ENCODE measurements around the gene NDST3. TPM values are rescaled to one million over a fixed set of nuclear protein-coding genes. Genes with fewer than 3 reads are reported as not detected.

NDST3 gene
- total and polyA plus RNA-seq, 2 of the 13 experiments (the other 11 are each of a cell fraction or from before 2014, with no cell fraction given), result not detected

DNA sequence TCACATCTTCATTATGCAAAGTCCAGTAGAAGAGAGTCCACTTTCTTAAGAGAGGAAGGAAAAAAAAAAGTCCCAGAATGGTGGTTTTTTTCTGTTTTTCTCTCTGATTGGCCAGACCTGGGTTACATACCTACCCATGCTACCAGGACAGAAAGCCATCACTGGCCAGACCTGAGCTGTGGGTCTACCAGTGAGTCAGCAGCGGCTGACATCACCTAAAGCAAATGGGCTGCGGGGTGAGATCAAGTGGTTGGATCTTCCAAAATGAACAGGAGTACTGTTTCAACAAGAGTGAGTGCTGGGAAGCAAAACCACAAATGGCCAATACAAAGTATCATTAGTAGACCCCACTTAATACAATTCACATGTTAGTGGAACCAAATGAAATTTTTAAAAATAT, 1.6 kb upstream of the NDST3 start:
- H3K9me3 ChIP-seq (ENCODE audit: low read length), result no peaks in the 10 kb centered on the region
- TF ChIP-seq ZNF280D (CRISPR knock-in tag; IDR thresholded peaks at IDR 0.05) (no peak), SUZ12 (IDR thresholded peaks at IDR 0.05; ENCODE audit: low read depth, low read length) (no peak), ZNF451 (CRISPR knock-in tag; IDR thresholded peaks at IDR 0.05) (no peak), SETDB1 (CRISPR knock-in tag; IDR thresholded peaks at IDR 0.05; ENCODE audit: borderline replicate concordance) (no peak), NRL (CRISPR knock-in tag; IDR thresholded peaks at IDR 0.05; ENCODE audit: borderline replicate concordance) (no peak), FOXO4 (CRISPR knock-in tag; conservative IDR thresholded peaks at IDR 0.05) (no peak), DNMT1 (CRISPR knock-in tag; IDR thresholded peaks at IDR 0.05) (no peak), IKZF5 (CRISPR knock-in tag; IDR thresholded peaks at IDR 0.05) (no peak), ZNF414 (CRISPR knock-in tag; IDR thresholded peaks at IDR 0.05) (no peak), BRD4 (CRISPR knock-in tag; IDR thresholded peaks at IDR 0.05) (no peak), NPAS2 (CRISPR knock-in tag; IDR thresholded peaks at IDR 0.05; ENCODE audit: borderline replicate concordance) (no peak), ZNF713 (CRISPR knock-in tag; IDR thresholded peaks at IDR 0.05) (no peak), ZNF556 (CRISPR knock-in tag; IDR thresholded peaks at IDR 0.05; ENCODE audit: borderline replicate concordance) (no peak)
- TF ChIP-seq, protein P1, sequence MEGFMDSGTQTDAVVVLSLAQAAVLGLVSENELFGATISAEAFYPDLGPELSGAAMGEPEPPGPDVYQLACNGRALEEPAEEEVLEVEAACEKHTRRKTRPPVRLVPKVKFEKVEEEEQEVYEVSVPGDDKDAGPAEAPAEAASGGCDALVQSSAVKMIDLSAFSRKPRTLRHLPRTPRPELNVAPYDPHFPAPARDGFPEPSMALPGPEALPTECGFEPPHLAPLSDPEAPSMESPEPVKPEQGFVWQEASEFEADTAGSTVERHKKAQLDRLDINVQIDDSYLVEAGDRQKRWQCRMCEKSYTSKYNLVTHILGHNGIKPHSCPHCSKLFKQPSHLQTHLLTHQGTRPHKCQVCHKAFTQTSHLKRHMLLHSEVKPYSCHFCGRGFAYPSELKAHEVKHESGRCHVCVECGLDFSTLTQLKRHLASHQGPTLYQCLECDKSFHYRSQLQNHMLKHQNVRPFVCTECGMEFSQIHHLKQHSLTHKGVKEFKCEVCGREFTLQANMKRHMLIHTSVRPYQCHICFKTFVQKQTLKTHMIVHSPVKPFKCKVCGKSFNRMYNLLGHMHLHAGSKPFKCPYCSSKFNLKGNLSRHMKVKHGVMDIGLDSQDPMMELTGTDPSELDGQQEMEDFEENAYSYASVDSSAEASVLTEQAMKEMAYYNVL (CRISPR knock-in tag; IDR thresholded peaks at IDR 0.05; ENCODE audit: borderline replicate concordance), result no peak
- TF ChIP-seq, protein P2, sequence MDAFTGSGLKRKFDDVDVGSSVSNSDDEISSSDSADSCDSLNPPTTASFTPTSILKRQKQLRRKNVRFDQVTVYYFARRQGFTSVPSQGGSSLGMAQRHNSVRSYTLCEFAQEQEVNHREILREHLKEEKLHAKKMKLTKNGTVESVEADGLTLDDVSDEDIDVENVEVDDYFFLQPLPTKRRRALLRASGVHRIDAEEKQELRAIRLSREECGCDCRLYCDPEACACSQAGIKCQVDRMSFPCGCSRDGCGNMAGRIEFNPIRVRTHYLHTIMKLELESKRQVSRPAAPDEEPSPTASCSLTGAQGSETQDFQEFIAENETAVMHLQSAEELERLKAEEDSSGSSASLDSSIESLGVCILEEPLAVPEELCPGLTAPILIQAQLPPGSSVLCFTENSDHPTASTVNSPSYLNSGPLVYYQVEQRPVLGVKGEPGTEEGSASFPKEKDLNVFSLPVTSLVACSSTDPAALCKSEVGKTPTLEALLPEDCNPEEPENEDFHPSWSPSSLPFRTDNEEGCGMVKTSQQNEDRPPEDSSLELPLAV (CRISPR knock-in tag; conservative IDR thresholded peaks at IDR 0.05; ENCODE audit: low read depth), result no peak
- 11% methylated on average over 2 of the region's 2 CpGs for WGBS (ENCODE audit: low lambda C conversion rate)
- H3K79me2 ChIP-seq (ENCODE audit: insufficient read depth, low read length), result no peaks in the 10 kb centered on the region
- ChIA-PET POLR2A (no interaction called here), CTCF (ENCODE audit: low intra/inter-chr PET ratio, low total read pairs) (no interaction called here)
- H3K27ac ChIP-seq (ENCODE audit: extremely low read length, insufficient read depth, low read length), result no peak overlapping the region
- no peaks in the 10 kb centered on the region for H3K36me3 ChIP-seq (replicated peaks in 1 of 2; ENCODE audit: control insufficient read depth in 1 of 2, insufficient read depth in 2 of 2, low read length in 2 of 2)
- FAIRE-seq (no peak), ATAC-seq (peak; percentile 44; the same call in 2 of the 3 replicates), DNase-seq (ENCODE audit: low spot score) (no peak)
- intact Hi-C loops (cut with micrococcal nuclease; ENCODE audit: unreplicated experiment), result loop anchor here (5.0 kb wide), 1 partner anchor 585 kb away; no protein-coding TSS in a partner anchor
- BruUV-seq (replicated peaks), result no TSS peak
- H3K9ac ChIP-seq (ENCODE audit: insufficient read depth, low read depth, low read length), result no peak overlapping the region
- peaks cover 1 to 19% of the 10 kb centered on the region in 2 experiments; a peak in 3 of 5 replicates for H3K27me3 ChIP-seq (ENCODE audit: control insufficient read depth in 1 of 2, insufficient read depth in 2 of 2, low read length in 2 of 2)
- no peak overlapping the region for H3K4me2 ChIP-seq (ENCODE audit: low read depth, low read length)
- H3K4me3 ChIP-seq (replicated peaks in 1 of 3; ENCODE audit: insufficient read depth in 1 of 3, low read depth in 2 of 3, low read length in 3 of 3), result no peak overlapping the region
- H4K20me1 ChIP-seq (ENCODE audit: insufficient read depth, low read length), result no peaks in the 10 kb centered on the region
- in situ Hi-C loops (cut with HindIII; ENCODE audit: extremely low pct_ligation_motif_present, low pct_unique_long_range_greater_than_20kb), result no loop called here
- no peaks in the 10 kb centered on the region for H3K4me1 ChIP-seq (ENCODE audit: insufficient read depth, low read length)
- no peak overlapping the region for H2AFZ ChIP-seq (ENCODE audit: low read length)
